Progenitor cell of endocrine pancreas (in vitro differentiated cells): ENCODE data around the gene BLTP3A. TPM values are rescaled to one million over a fixed set of nuclear protein-coding genes. Genes with fewer than 3 reads are reported as not detected.
A peak's percentile ranks its signal among the peaks of the same experiment; 100 is the strongest.
"Not testable (repeated sequence)": the region's sequence is repeated elsewhere in the genome, so short reads cannot be mapped to it uniquely, and the experiment has no call there.

Experiments
- DNase-seq: peaks from one replicate; pipeline ENCODE4 v3.0.0; 2021; ENCODE audit warnings: low spot score; ENCODE audit not compliant: unreplicated experiment
- H3K27ac Mint-ChIP-seq: 2 replicates; pipeline ENCODE4 v1.8.0; 2021; ENCODE audit warnings: mild to moderate bottlenecking, moderate library complexity, mixed read lengths
- H3K27me3 Mint-ChIP-seq: 2 replicates; pipeline ENCODE4 v1.8.0; 2021; ENCODE audit warnings: mixed read lengths
- H3K36me3 Mint-ChIP-seq: 2 replicates; pipeline ENCODE4 v1.8.0; 2022; ENCODE audit warnings: mixed read lengths; ENCODE audit not compliant: insufficient read depth
- H3K4me1 Mint-ChIP-seq: 2 replicates; pipeline ENCODE4 v1.8.0; 2021; ENCODE audit warnings: low read depth, mixed read lengths
- H3K4me3 Mint-ChIP-seq: 2 replicates; pipeline ENCODE4 v1.8.0; 2021; ENCODE audit warnings: low read depth, mild to moderate bottlenecking, moderate library complexity, mixed read lengths
- H3K9me3 Mint-ChIP-seq: 2 replicates; pipeline ENCODE4 v1.8.0; 2021; ENCODE audit warnings: low read depth, mixed read lengths
- total RNA-seq: library from RNA; stranded (reverse); gene quantifications from 2 replicates; pipeline ENCODE4 v1.2.1, GENCODE V29; 2021
- TF ChIP-seq, protein P1 (sequence below): fragments of 200-600 bp; sonication (generic); IDR thresholded peaks from one replicate; pipeline ENCODE4 v1.5.0; 2021; ENCODE audit warnings: antibody characterized with exemption, mild to moderate bottlenecking; ENCODE audit not compliant: unreplicated experiment

The BLTP3A gene
- total RNA-seq, 1 donor from 2014 or later: 21.5 TPM

DNA sequence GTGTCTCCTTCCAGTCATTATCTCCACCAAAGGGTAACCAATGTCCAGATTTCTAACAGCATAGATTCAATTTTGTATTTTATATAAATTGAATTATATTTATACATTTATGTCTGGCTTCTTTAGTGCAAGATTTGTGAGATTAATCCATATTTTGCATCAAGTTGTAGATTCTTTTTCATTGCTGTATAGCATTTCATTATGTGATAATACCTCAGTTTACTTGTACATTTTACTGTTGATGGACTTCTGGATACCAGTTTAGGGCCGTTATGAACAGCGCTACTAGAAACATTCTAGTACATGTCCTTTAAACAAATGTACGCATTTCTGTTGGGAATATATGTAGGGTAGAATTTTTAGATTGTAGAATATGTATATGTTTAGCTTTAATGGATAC, 6.2 kb downstream of the BLTP3A start:
- TF ChIP-seq, protein P1, sequence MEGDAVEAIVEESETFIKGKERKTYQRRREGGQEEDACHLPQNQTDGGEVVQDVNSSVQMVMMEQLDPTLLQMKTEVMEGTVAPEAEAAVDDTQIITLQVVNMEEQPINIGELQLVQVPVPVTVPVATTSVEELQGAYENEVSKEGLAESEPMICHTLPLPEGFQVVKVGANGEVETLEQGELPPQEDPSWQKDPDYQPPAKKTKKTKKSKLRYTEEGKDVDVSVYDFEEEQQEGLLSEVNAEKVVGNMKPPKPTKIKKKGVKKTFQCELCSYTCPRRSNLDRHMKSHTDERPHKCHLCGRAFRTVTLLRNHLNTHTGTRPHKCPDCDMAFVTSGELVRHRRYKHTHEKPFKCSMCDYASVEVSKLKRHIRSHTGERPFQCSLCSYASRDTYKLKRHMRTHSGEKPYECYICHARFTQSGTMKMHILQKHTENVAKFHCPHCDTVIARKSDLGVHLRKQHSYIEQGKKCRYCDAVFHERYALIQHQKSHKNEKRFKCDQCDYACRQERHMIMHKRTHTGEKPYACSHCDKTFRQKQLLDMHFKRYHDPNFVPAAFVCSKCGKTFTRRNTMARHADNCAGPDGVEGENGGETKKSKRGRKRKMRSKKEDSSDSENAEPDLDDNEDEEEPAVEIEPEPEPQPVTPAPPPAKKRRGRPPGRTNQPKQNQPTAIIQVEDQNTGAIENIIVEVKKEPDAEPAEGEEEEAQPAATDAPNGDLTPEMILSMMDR: no peak
- peaks cover 3% of the 10 kb centered on the region for H3K36me3 Mint-ChIP-seq
- H3K4me1 Mint-ChIP-seq: peaks cover 14% of the 10 kb centered on the region
- no peak overlapping the region for H3K4me3 Mint-ChIP-seq
- no peak overlapping the region for H3K27ac Mint-ChIP-seq
- H3K27me3 Mint-ChIP-seq: no peaks in the 10 kb centered on the region
- no peak for DNase-seq
- no peaks in the 10 kb centered on the region for H3K9me3 Mint-ChIP-seq

DNA sequence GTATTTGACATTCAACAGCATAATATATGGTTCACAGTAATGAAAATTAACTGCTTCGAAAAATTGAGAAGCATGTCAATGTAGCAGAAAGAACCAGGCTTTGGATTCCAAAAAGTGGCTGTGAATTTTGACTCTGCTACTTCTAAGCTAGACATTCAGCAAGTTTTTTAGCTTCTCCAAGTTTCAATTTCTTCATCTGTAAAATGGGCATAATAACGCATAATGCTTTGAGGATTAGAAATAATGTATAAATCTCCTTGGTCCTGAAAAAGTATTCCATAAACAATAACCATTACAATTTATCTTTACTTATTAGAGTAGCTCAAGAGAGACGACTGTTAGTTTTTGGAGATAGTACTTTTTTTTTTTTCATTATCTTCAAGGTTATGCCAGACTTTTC, 7.7 kb downstream of the BLTP3A start:
- no peak overlapping the region for H3K4me3 Mint-ChIP-seq
- no peak for DNase-seq
- no peaks in the 10 kb centered on the region for H3K9me3 Mint-ChIP-seq
- H3K36me3 Mint-ChIP-seq: peaks cover 3% of the 10 kb centered on the region
- no peak overlapping the region for H3K27ac Mint-ChIP-seq
- TF ChIP-seq, protein P1: no peak
- H3K4me1 Mint-ChIP-seq: peaks cover 11% of the 10 kb centered on the region
- no peaks in the 10 kb centered on the region for H3K27me3 Mint-ChIP-seq

DNA sequence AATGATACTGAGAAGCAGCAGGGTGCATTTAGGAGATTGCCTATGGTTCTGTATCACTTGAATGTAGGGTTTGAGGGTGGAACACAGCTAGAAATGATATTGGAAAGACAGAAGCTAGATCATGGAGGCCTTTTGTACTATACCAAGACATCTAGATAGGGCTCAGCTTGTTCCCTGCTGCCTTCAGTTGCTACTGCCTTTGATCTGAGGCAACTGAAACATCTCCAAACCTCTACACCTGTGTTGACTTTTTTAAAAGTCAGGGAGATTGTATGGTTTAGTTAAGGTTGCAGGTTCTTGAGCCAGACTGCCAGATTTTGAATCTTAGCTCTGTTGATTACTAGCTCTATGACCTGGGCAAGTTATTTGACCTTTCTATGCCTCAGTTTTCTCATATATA, 12.7 kb downstream of the BLTP3A start:
- no peak overlapping the region for H3K4me3 Mint-ChIP-seq
- TF ChIP-seq, protein P1: no peak
- H3K27ac Mint-ChIP-seq: peak overlapping the region; percentile 23
- no peak for DNase-seq
- no peaks in the 10 kb centered on the region for H3K9me3 Mint-ChIP-seq
- H3K4me1 Mint-ChIP-seq: peaks cover 5% of the 10 kb centered on the region
- no peaks in the 10 kb centered on the region for H3K27me3 Mint-ChIP-seq
- peaks cover 2% of the 10 kb centered on the region for H3K36me3 Mint-ChIP-seq

DNA sequence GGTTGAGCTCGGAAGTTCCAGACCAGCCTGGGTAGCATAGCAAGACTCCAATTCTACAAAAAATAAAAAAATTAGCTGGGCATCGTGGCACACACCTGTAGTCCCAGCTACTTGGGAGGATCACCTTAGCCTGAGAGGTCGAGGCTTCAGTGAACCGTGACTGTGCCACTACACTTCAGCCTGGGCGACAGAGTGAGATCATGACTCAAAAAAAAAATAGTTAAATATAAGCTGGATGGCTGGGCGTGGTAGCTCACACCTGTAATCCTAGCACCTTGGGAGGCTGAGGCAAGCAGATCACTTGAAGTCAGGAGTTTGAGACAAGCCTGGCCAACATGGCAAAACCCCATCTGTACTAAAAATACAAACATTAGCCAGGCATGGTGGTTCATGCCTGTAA, 13.2 kb downstream of the BLTP3A start:
- DNase-seq, H3K27me3 Mint-ChIP-seq: not testable (repeated sequence)

DNA sequence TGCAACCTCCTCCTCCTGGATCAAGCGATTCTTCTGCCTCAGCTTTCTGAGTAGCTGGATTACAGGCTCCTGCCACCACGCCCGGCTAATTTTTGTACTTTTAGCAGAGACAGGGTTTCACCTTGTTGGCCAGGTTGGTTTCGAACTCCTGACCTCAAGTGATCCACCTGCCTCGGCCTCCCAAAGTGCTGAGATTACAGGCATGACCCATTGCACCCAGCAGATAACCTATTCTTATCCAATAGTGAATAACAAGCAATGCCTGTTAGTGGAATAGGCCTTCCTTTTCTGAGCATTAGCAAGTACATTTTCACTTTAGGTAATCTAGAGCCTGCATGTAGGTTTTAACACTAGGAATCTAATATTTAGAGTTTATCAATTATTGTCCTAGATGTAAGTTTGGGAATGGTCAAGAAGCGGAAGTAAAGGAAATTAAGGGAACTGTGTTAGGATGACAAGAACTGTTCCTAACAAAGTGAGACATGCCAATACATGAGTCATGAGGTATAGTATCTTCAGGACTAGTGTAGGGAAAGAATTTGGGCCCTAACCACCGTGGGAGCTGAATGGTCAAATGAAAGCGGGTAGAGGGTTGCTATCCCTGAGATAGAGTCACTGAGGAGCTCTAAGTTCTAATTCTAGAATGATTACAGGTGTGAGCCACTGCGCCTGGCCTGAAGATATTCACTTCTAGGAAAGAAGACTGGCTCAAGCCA, 15.0 kb downstream of the BLTP3A start:
- Mint-ChIP-seq H3K36me3 (no peaks in the 10 kb centered on the region), H3K27ac (peak overlapping the region; percentile 69), H3K9me3 (no peaks in the 10 kb centered on the region), H3K4me3 (no peak overlapping the region), H3K27me3 (no peaks in the 10 kb centered on the region), H3K4me1 (peaks cover 4% of the 10 kb centered on the region)
- TF ChIP-seq, protein P1: no peak
- no peak for DNase-seq

More for the DNA sequence above, 13.2 kb downstream of the BLTP3A start:
- H3K4me1 Mint-ChIP-seq, H3K36me3 Mint-ChIP-seq, H3K4me3 Mint-ChIP-seq, H3K9me3 Mint-ChIP-seq: not testable (repeated sequence)
- H3K27ac Mint-ChIP-seq: peak overlapping the region; percentile 24

DNA sequence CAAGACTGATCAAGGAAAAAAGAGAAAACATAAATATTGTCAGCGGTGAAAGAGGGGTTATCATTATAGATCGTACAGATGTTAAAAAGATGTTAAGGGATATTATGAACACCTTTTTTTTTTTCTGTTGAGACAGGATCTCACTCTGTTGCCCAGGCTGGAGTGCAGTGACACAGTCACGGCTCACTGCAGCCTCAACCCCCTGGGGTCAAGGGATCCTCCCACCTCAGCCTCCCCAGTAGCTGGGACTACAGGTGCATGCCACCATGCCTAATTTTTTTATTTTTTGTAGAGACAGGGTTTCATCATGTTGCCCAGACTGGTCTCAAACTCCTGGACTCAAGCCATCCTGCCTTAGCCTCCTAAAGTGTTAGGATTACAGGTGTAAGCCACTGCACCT, 16.6 kb downstream of the BLTP3A start:
- H3K9me3 Mint-ChIP-seq, DNase-seq, H3K36me3 Mint-ChIP-seq, H3K4me1 Mint-ChIP-seq, H3K27ac Mint-ChIP-seq, H3K27me3 Mint-ChIP-seq, H3K4me3 Mint-ChIP-seq: not testable (repeated sequence)

DNA sequence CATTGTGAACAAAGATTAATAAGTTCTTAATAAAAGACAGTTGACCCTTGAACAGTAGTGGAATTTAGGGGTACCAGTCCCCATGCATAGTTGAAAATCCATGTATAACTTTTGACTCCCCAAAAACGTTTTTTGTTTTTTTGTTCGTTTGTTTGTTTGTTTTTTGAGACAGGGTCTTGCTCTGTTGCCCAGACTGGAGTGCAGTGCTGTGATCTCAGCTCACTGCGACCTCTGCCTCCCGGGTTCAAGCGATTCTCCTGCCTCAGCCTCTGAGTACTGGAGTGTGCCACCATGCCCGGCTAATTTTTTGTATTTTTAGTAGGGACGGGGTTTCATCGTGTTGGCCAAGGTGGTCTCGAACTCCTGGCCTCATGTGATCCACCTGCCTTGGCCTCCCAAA, 17.5 kb downstream of the BLTP3A start:
- H3K4me1 Mint-ChIP-seq, H3K27me3 Mint-ChIP-seq, H3K27ac Mint-ChIP-seq, DNase-seq, H3K36me3 Mint-ChIP-seq, H3K9me3 Mint-ChIP-seq, H3K4me3 Mint-ChIP-seq: not testable (repeated sequence)
